SK-N-MC (cell line): ENCODE results near the gene CELF2.

Experiments used
- EZH2 ChIP-seq: fragments of 200-600 bp; sonication (generic); IDR thresholded peaks from one replicate; pipeline ENCODE4 v1.6.1; 2017; ENCODE audit warnings: antibody characterized with exemption
- POLR2AphosphoS5 ChIP-seq: IDR thresholded peaks from 2 replicates; pipeline ENCODE4 v1.6.1; 2012; ENCODE audit warnings: mild to moderate bottlenecking, low read depth, low read length, borderline replicate concordance

GRCh38 chr10:11170993-11171851 lies 153.6 kb downstream of the CELF2 start:
- TF ChIP-seq POLR2AphosphoS5, result no peak
- no peak for TF ChIP-seq EZH2
